ENCODE data around the gene CFI. TPM values are rescaled to one million over a fixed set of nuclear protein-coding genes. Genes with fewer than 3 reads are reported as not detected.

CFI gene
- total and polyA plus RNA-seq, 9 of the 15 experiments (the other 6 are each of a cell fraction or from before 2014, with no cell fraction given) = 0.30 to 8.4 (median 0.95) TPM

GRCh38 chr4:109721033-109721432 is 80.8 kb downstream of the CFI start (continued):
- TF ChIP-seq, protein P1, sequence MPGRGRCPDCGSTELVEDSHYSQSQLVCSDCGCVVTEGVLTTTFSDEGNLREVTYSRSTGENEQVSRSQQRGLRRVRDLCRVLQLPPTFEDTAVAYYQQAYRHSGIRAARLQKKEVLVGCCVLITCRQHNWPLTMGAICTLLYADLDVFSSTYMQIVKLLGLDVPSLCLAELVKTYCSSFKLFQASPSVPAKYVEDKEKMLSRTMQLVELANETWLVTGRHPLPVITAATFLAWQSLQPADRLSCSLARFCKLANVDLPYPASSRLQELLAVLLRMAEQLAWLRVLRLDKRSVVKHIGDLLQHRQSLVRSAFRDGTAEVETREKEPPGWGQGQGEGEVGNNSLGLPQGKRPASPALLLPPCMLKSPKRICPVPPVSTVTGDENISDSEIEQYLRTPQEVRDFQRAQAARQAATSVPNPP (IDR thresholded peaks at IDR 0.05; ENCODE audit: borderline replicate concordance, insufficient read depth, insufficient read length) = no peak
- no peak for TF ChIP-seq GTF2F1 (IDR thresholded peaks at IDR 0.05; ENCODE audit: low read depth, low read length)
- no peak for TF ChIP-seq ZNF165 (CRISPR knock-in tag; IDR thresholded peaks at IDR 0.05; ENCODE audit: borderline replicate concordance)
- TF ChIP-seq ZNF445 (CRISPR knock-in tag; IDR thresholded peaks at IDR 0.05; ENCODE audit: low read depth) = no peak
- no peak for TF ChIP-seq DDX20 (tag; IDR thresholded peaks at IDR 0.05; ENCODE audit: low read depth)
- TF ChIP-seq ZNF263 (CRISPR knock-in tag; IDR thresholded peaks at IDR 0.05; ENCODE audit: borderline replicate concordance) = no peak
- TF ChIP-seq SMAD1 (IDR thresholded peaks at IDR 0.05; ENCODE audit: low read depth, low read length, partially characterized antibody) = no peak
- TF ChIP-seq NR2C1 (IDR thresholded peaks at IDR 0.05) = no peak
- TF ChIP-seq NR2C1 (tag; IDR thresholded peaks at IDR 0.05) = no peak
- TF ChIP-seq KDM4B (IDR thresholded peaks at IDR 0.05; ENCODE audit: borderline replicate concordance in 2 of 2, low read depth in 1 of 2) = no peak
- no peak for TF ChIP-seq U2AF1 (optimal IDR thresholded peaks at IDR 0.05; ENCODE audit: low read depth, low read length)
- no peak for TF ChIP-seq NFYB (IDR thresholded peaks at IDR 0.05; ENCODE audit: extremely low read depth, insufficient read length)
- no peak for TF ChIP-seq TARDBP (IDR thresholded peaks at IDR 0.05)
- no peak for TF ChIP-seq HLTF (IDR thresholded peaks at IDR 0.05)
- TF ChIP-seq, protein P2, sequence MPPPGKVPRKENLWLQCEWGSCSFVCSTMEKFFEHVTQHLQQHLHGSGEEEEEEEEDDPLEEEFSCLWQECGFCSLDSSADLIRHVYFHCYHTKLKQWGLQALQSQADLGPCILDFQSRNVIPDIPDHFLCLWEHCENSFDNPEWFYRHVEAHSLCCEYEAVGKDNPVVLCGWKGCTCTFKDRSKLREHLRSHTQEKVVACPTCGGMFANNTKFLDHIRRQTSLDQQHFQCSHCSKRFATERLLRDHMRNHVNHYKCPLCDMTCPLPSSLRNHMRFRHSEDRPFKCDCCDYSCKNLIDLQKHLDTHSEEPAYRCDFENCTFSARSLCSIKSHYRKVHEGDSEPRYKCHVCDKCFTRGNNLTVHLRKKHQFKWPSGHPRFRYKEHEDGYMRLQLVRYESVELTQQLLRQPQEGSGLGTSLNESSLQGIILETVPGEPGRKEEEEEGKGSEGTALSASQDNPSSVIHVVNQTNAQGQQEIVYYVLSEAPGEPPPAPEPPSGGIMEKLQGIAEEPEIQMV (tag; conservative IDR thresholded peaks at IDR 0.05; ENCODE audit: low read depth) = no peak
- TF ChIP-seq, protein P3, sequence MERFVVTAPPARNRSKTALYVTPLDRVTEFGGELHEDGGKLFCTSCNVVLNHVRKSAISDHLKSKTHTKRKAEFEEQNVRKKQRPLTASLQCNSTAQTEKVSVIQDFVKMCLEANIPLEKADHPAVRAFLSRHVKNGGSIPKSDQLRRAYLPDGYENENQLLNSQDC (CRISPR knock-in tag; IDR thresholded peaks at IDR 0.05) = no peak
- TF ChIP-seq, protein P4, sequence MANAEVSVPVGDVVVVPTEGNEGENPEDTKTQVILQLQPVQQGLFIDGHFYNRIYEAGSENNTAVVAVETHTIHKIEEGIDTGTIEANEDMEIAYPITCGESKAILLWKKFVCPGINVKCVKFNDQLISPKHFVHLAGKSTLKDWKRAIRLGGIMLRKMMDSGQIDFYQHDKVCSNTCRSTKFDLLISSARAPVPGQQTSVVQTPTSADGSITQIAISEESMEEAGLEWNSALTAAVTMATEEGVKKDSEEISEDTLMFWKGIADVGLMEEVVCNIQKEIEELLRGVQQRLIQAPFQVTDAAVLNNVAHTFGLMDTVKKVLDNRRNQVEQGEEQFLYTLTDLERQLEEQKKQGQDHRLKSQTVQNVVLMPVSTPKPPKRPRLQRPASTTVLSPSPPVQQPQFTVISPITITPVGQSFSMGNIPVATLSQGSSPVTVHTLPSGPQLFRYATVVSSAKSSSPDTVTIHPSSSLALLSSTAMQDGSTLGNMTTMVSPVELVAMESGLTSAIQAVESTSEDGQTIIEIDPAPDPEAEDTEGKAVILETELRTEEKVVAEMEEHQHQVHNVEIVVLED (CRISPR knock-in tag; IDR thresholded peaks at IDR 0.05) = no peak
- no peak for TF ChIP-seq LARP7 (IDR thresholded peaks at IDR 0.05)
- TF ChIP-seq MAFK (IDR thresholded peaks at IDR 0.05; ENCODE audit: low read length) = peak; percentile 44; the same call in 1 of the 2 replicates
- TF ChIP-seq ZNF431 (CRISPR knock-in tag; IDR thresholded peaks at IDR 0.05) = no peak
- no peak for TF ChIP-seq ZC3H8 (IDR thresholded peaks at IDR 0.05)
- no peak for TF ChIP-seq ELF2 (CRISPR knock-in tag; IDR thresholded peaks at IDR 0.05)
- TF ChIP-seq ETV6 (IDR thresholded peaks at IDR 0.05; ENCODE audit: borderline replicate concordance in 1 of 2, low read depth in 2 of 2, low read length in 1 of 2) = no peak
- TF ChIP-seq ETV6 (CRISPR knock-in tag; IDR thresholded peaks at IDR 0.05; ENCODE audit: borderline replicate concordance) = no peak

All from K562 (cell line).